HG02970 (cell line): ENCODE results near the gene FARS2.

ENCODE experiments used
- ATAC-seq: cut with Tn5 transposase; IDR thresholded peaks from one replicate; pipeline ENCODE4 v1.9.1; 2021; ENCODE audit warnings: mild to moderate bottlenecking, moderate library complexity, moderate number of reproducible peaks; ENCODE audit not compliant: unreplicated experiment, low FRiP score

FARS2 gene

DNA sequence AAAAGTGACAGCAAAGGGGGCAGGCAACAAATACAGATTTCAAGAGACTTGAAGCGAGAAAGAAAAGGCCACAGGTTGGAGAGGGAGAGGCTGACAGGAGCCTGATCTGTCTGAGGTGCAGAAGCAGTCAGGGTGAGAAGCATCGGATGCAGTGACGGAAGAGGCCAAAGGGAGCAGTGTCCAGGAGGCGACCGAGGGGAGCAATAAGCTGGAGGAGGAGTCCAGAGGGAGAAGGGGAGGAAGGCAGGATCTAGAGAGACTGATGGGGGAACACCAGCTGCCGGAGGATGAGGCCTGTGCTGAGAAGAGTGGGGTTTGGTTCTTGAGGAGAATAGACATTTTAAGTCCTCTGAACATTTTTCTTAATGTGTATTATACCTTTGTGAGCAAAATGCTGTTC lies 23.8 kb downstream of the FARS2 start:
- no peak for ATAC-seq

DNA sequence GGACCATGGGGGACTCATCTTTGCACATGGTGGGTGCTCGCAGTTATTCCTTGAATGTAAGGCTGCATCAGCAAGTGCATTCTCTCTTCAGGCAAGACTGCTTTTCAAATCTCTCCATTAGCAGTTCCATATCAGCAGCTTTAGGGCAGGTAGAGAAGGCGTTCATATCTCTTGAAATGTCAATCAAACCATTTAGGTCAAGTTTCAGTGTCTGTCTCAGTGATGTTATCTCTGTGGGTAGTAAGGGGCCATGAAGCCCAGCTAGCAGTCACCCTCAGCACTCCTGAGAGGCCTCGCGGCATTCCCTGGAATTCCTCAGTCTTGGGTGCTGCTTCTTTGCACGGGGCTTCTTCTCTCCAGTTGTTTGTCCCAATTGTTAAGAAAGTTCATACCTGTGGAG lies 24.2 kb downstream of the FARS2 start:
- no peak for ATAC-seq

DNA sequence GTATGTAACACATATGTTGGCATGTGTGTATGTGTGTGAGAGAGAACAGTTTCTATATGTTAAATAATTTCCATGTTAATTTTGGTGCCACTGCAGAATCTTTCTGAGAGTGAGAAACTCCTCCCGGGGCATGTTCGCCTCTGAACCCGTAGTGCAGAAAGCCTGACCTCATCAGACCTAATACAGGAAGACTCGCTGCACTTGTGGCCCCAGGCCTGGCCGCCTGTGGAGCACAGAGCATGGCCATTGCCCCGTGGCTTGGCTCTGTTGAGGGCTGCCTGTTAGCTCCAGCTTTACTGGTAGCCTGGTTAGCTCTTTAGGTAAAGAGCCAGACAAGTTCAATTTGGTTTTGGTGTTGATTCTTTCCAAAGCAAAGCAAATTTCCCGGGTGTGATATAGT lies 25.5 kb downstream of the FARS2 start:
- ATAC-seq: no peak

DNA sequence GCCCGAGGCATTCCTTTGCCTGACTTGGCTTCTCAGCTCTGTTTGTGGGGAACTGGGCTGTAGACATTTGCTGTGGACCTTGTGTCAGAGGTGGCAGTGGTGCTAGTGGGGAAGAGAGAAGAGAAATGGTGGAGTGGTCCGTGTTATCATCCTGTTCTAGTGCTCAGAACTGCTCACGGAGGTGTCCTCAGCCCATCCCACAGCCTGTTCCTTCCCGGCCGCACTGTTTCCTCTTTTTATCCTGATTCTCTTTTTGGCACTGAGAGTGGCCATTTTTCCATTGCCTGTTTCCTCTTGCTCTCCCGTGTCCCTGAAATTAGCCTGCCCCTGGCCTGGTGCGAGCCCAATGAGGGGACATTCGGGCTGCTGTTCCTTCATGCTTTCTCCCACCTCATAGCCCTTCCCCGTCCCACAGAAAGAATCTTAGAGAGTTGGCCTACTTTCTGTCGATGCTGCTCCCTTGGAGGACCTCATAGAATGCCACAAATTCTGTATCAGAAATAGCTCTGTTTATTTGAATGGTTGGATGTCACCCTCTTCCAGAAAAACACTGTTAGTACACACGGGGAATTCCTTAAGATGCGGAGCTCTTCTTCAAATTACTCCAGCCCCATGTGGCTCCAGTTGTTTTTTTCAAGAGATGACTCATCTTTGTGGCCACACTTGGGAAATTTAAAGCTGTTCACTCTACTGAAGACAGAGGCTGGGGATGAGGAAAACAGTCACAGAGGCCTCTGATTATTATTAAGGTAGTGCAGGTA lies 26.1 kb downstream of the FARS2 start:
- ATAC-seq: no peak

DNA sequence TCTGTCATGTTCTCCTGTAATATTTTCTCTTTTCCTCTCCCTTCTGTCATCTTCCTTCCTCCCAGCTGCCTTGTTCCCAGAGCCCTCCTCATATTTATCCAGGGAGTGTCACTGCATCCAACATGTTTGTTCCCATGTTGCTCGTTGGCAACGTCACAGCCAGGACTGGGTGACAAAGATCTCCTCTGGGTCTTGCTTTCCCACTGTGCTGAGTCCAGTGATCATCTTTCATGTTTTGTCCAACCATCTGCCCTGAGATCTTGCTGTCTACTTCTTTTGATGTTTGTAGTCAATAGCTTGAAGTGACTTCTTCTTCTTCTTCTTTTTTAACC lies 26.6 kb downstream of the FARS2 start:
- no peak for ATAC-seq

DNA sequence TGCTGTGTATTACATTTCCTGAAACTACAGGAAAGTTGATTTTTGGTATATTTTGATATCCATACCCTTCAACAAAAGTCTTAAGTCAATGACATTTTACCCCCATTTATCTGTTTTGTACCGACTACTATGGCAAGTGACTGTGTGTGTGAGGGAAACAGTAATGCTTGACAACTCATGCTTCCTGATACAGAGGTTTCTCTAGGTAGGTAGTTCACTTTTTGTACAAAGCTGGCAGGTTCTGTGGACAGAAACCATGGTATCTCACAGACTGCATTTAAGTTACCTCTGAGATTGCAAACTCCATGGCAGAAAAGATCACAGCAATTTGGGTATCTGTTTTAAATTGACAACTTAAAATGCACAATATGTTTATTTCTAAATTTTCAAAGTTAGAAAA lies 28.8 kb downstream of the FARS2 start:
- ATAC-seq: no peak

DNA sequence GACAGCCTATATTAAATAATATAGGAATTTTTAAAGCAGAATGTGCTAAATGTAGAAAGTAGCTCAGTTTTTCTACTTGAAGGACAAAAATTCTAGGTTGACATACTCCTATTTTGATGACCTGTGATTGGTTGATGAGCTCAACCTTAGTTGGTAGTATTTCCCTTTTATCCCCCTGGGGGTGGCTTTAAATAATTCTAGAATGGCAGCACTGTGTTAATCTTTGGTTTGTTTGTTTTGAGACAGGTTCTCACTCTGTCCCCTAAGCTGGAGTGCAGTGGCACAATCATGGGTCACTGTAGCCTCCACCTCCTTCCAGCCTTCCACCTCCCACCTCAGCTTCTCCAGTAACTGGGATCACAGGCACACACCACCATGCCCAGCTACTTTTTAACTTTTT lies 29.2 kb downstream of the FARS2 start:
- ATAC-seq: no peak

DNA sequence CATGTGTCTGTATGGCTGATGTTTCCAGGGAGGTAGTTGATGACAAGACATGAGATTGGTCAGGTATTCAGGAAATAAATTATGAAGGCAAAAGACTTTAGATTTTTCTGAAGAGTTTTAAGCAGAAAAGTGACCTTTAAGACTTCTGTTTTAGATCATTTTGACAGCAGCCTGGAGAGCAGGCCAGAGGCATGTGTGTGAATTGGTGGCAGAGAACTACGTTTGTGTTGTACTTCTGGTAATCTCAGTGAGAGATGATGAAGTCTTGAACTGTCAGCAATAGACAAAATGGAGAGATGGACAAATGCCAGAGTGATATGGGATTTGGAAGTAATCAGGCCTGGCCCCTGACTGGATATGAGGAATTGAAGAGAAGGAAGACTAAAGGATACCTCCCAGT lies 30.8 kb downstream of the FARS2 start:
- no peak for ATAC-seq

DNA sequence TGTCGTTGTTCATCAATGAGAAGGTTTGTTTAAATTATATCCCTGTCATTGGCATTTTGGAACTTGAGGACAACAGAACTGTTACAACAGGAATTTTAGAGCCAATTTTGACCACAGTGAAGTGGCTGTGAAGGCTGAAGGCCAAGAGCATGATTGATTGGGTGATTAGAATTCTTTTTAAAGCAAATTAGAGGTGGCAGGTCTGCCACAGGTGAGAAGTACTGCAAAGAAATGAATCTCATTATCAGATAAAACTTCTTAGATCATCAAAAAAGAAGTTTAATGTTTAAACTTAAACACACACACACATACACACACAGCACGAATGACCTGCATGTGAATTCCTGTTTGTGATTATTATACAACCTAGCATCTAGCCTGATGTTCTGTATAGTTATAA lies 32.4 kb downstream of the FARS2 start:
- ATAC-seq: no peak

DNA sequence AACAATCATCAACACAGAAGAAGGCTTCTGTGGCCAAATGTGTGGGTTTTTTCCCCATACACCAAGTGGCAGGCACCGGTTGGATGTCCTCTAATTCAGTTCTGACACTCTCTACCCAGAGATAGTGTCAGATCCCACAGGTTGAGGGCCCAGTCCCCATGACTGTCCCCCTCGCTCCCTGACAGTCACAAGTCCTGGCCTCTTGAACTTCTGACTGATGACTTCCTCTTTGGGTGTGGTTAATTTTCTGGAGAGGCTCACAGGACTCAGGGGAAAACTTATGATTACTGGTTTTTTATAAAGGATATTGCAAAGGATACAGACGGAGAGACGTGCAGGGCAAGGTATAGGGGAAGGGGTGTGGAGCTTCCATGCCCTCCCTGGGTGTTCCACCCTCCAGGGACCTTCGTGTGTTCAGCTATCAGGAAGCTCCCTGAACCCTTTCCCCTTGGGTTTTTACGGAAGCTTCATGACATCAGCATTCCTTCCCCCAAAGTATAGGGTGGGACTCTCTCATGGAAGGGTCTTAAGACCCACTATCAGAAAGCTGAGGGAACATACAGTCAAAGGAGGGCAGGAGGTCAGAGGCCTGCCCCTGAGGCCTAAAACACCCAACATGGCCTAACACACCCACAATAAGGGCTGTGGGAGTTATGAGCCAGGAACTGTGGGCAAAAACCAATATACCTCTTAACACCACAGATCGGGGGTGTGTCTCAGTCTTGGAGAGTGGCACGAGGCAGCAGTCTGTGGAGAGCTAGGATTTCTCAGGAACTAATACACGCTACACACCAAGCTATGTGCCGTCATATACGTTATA lies 33.3 kb downstream of the FARS2 start:
- ATAC-seq: no peak

DNA sequence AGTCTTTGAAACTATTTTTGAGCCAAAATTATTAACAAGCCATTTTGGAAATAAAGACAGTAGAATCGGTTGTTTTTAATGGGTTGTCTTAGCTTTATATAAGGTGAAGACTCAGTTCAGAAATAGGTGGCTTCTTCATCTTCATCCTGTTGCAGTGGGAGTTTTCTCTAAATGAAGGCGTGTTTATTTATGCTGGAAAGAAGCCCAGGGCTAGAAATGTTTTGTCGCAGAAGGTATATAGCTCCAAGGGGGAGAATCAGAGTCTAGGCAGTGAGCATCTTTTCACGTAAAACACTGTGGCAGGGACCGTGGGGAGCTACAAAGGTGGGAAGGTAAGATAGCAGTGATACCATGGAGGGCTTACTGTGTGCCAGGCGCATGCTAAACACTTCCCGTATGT lies 34.3 kb downstream of the FARS2 start:
- ATAC-seq: no peak

DNA sequence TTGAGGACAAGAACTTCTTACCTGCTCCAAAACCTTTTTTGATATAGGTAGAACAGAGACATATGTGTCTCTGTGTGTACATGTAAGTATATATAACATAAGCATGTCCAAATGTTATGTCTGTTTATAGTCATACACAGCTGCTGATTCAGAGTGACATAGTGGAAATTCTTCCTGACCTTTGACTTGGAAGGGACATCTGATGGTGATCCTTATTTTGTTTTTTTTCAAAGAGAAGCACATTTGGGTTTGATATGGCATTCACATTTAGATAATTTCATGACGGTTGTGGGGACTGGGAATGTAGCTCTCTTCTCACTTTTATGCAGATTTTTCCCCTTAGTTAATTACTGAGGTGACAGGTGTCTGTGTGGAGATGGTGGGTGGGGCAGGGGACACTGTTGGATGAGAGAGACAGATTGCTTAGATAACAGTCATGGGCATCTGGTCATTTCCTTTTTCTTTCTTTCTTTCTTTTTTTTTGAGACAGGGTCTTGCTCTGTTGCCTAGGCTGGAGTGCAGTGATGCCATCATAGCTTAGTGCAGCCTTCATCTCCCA lies 39.0 kb downstream of the FARS2 start:
- ATAC-seq: no peak

DNA sequence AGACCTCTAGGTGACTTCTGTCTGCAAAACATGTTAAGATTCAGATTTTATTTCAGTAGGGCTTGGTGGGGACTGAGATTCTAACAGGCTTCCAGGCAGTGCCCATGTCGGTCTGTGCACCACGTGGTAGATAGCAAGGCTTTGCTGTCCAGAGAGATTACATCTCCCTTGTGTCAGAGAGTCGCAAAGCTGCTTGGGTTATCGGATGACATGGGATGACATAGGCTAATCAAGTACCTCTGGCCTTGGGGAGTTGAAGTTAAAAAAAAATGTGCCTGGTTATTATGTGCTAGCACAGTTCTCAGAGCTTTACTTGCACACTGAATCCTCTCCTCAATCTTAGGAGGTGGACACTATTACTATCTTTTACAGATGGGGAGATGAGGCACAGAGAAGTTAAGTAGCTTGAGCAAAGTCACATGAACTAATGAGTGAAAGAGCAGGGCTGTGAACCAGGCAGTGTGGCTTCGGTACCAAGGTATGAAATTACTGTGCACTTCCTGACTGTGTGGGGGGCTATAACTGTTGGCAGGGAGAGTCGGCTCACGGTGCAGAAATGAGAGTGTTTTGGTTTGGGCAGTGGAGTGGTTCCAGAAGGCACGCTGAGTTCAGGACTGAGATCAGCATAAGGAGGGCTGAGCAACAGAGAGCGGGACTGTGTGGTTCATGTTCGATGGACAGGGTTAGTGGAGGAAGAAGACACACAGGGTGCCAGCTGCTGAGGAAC lies 41.1 kb downstream of the FARS2 start:
- ATAC-seq: peak; percentile 60

DNA sequence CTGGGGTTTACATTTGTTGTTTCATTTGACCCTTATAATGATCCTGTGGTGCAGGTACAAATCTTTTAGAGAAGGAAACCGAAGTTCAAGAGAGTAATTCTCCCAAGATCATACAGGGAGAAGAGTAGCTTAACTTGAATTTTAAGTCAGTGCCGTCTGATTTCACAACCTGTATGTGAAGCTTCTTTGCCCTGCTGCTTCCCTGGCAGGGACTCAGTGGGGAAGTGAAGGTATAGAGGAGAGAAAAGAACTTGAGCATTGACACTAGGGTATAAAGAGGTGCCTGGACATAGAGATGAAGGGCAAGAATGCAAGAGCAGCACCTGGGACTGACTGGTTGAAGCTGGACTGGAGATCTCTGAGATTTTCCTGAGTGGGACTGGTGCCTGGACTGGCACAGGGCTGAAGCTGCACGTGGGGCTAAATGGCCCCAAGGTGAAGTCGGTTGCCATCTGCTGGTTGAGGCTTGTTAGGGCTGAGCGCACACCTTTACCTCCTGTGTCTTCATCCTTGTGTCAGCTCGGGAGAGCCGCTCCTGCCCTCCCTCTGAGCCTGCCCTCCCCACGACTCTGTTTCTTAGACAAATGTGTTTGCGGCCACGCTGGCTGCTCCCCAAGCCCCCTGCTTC lies 41.8 kb downstream of the FARS2 start:
- ATAC-seq: peak; percentile 53

DNA sequence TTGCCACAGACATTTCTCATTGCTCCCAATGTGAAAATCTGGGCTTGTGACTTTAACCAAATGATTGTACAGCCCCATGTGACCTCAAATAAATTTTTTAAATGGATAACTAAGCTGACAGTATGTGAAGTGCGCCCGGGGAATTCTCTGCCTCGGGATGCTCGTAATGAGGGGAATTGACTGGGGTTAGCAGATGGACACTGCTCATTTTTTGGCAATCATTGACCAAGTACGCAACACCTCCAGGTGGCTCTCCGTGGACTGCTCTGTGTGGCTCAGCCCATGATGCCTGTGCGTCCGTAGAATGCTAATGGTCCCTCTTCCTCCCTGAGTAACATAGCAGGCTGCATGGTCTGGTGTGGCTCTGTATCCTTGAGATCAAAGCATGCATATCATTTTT lies 42.4 kb downstream of the FARS2 start:
- no peak for ATAC-seq

DNA sequence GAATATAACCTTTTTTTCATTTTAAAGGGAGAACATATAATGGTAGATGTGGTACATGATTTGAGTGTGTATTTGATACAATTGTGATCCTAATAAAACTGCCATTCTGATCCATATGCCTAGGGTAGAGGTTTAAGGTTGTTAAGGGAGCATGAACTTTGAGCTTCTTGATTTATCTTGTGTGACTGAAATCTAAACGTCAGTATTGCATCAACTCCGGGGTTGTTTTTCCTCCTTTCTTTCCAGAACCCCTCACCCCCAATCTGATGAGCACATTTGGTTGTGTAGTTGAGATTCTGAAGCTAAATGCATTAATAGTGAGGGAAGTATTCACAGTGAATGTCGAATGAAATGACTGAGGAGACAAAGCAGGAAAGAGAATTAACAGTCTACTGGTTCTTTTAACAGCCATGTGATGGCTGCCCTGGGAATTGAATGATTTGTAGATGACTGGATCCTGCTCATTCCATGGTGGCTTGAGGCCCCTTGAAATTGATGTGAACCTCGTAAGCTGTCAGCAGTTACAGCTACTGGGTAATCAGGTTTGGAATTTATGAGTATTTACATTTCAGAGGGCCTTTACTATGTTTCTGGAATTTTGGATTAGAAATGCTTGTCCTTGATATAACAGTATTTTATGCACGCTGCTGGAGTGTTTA lies 44.8 kb downstream of the FARS2 start:
- ATAC-seq: no peak

DNA sequence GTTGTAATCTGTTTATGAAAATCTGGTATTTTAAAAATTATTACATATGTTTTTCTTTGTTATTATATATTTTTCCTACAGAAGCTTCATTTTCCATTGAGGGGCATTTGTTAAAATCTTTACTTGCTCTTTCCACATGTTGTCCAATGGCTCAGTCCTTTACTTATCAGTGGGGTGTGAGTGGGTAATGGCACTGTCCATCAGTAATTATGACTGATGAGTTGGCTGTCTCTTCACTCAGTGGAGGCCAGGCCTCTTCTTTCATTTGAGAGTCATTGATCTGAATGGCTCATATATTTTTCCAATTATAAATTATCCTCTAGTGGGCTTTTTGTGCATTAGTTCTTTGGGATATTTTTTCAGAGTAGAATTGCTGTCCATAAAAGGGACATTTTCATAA lies 45.7 kb downstream of the FARS2 start:
- no peak for ATAC-seq

DNA sequence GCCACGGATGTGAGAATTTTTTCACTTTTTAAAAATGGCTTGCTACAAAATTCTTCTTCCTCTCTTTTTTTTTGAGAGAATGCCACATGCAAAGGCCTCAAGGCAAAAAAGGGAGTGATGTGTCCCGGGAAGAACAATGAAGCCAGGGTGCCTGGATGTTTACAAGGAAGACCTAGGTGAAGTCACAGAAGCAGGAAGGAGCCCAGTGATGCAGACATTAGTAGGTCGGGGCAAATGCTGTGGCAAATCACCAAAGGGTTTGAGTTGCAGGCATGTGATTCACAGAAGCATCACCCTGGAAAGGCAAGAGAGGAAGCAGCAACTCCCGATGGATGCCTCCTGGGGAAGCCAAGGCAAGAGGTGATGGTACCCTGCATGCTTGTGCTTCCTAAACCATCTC lies 46.8 kb downstream of the FARS2 start:
- ATAC-seq: no peak

DNA sequence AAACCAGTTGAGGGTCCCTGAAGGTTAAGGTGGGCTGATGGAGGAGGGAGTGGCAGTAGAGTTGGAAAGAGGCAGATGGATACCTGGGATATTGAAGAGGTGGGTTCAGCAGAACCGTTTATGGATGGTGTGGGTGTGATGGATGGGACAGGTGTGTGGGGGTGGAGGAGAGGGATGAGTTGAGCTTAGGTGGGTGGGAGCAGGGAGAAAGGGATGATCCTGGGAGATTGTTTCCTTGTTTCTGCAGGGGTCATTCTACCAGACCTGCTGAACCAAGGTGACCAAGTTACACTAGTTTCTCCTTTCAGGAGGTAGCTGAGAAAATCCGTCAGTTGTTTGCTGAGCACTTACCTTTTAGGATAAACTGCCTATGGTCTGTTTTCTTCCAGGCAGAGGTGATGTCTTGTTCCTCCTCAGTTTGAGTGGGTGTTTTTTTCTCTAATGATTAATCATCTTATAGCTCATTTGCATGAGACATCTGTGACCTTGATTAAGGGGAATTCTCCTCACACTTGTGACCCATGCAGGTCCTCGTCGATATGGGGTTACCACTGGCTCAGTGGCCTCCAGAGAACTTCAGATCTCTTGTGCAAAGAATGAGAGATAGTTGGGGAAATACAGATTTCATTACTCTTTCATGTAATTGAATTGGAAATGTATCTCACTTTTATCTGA lies 53.0 kb downstream of the FARS2 start:
- ATAC-seq: no peak

DNA sequence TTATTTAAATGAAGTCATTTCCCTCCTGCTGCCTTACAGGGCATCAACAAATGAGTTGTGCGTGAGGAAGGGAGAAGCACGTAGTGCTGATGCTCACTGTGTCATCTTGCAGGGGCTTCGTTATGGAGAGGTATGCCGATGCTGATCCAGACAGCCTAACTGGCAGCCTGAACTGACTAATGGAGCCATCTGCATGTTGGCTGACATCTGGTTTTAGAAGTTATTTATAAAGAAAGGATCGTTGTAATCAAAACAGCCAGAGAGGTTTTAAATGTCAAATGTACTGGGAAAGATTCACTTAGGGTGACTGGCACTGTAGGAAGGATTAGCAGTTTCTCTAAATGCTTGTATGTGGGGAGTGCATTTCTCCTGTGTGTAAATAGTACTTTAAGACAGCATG lies 54.6 kb downstream of the FARS2 start:
- no peak for ATAC-seq
